Naive thymus-derived CD4-positive, alpha-beta T cell (primary cell): ENCODE results near the gene RGS19. TPM values are rescaled to one million over a fixed set of nuclear protein-coding genes. Genes with fewer than 3 reads are reported as not detected.

Experiments
- ATAC-seq: fragments of 150-1000 bp; cut with Tn5 transposase; 2 replicates; pipeline ENCODE4 v1.10.0; 2021; ENCODE audit warnings: mild to moderate bottlenecking, moderate library complexity
- CTCF ChIA-PET: fragments of 350-600 bp; sonication (Branson Sonifier 250); formaldehyde crosslinking; loops from one replicate; lab custom pipeline; 2021; ENCODE audit warnings: antibody characterized with exemption; lab: Charles Lee
- POLR2A ChIA-PET: fragments of 350-600 bp; sonication (Branson Sonifier 250); formaldehyde crosslinking; loops from one replicate; lab custom pipeline; 2021; ENCODE audit warnings: antibody characterized with exemption, inconsistent platforms; lab: Charles Lee
- DNase-seq, 9 donors: peaks; one replicate each; pipeline versions ENCODE4 v3.0.0 to v3.0.0-alpha.2; 2020 to 2022; ENCODE audit warnings: mixed read lengths in 1 of 9
- H3K27ac ChIP-seq: one replicate; pipeline ENCODE4 v1.7.0; 2013; ENCODE audit warnings: mild to moderate bottlenecking, low read depth, low read length, moderate library complexity
- H3K27me3 ChIP-seq, 2 donors: one replicate each; pipeline ENCODE4 v1.7.0; 2013; ENCODE audit warnings: low read length in 2 of 2, mild to moderate bottlenecking in 2 of 2, moderate library complexity in 2 of 2; ENCODE audit not compliant: control insufficient read depth in 2 of 2, insufficient read depth in 2 of 2
- H3K36me3 ChIP-seq, 3 experiments: 1 replicate in 2 of 3; 2 replicates in 1 of 3; pipeline ENCODE4 v1.7.0; 2013; ENCODE audit warnings: low read length in 3 of 3, mild to moderate bottlenecking in 3 of 3, moderate library complexity in 1 of 3; ENCODE audit not compliant: insufficient read depth in 3 of 3, control insufficient read depth in 2 of 3
- H3K4me1 ChIP-seq, 2 donors: one replicate each; pipeline ENCODE4 v1.7.0; 2013; ENCODE audit warnings: low read length in 2 of 2, mild to moderate bottlenecking in 2 of 2, moderate library complexity in 1 of 2; ENCODE audit not compliant: control insufficient read depth in 2 of 2, insufficient read depth in 2 of 2
- H3K4me3 ChIP-seq: 2 replicates; pipeline ENCODE4 v1.7.0; 2013; ENCODE audit warnings: mild to moderate bottlenecking, low read length
- H3K9me3 ChIP-seq, 3 experiments: 1 replicate in 2 of 3; 2 replicates in 1 of 3; pipeline ENCODE4 v1.7.0; 2013; ENCODE audit warnings: low read length in 3 of 3; ENCODE audit not compliant: control insufficient read depth in 2 of 3
- H3K27ac Mint-ChIP-seq, 9 donors: one replicate each; pipeline ENCODE4 v1.8.0; 2020 to 2022; ENCODE audit warnings: mixed read lengths in 9 of 9, mild to moderate bottlenecking in 8 of 9, moderate library complexity in 5 of 9, inconsistent platforms in 2 of 9
- H3K27me3 Mint-ChIP-seq, 5 donors: one replicate each; pipeline ENCODE4 v1.8.0; 2021 to 2022; ENCODE audit warnings: mixed read lengths in 5 of 5, mild to moderate bottlenecking in 1 of 5
- H3K36me3 Mint-ChIP-seq, 5 donors: one replicate each; pipeline ENCODE4 v1.8.0; 2020 to 2022; ENCODE audit warnings: mixed read lengths in 5 of 5, mild to moderate bottlenecking in 3 of 5, inconsistent platforms in 1 of 5
- H3K4me1 Mint-ChIP-seq, 7 donors: one replicate each; pipeline ENCODE4 v1.8.0; 2020 to 2022; ENCODE audit warnings: mixed read lengths in 7 of 7, mild to moderate bottlenecking in 3 of 7, inconsistent platforms in 1 of 7
- H3K4me3 Mint-ChIP-seq, 10 donors: one replicate each; pipeline ENCODE4 v1.8.0; 2020 to 2022; ENCODE audit warnings: mild to moderate bottlenecking in 10 of 10, mixed read lengths in 10 of 10, moderate library complexity in 6 of 10, inconsistent platforms in 2 of 10
- H3K9me3 Mint-ChIP-seq, 11 donors: one replicate each; pipeline ENCODE4 v1.8.0; 2020 to 2022; ENCODE audit warnings: mixed read lengths in 11 of 11, mild to moderate bottlenecking in 4 of 11, inconsistent platforms in 1 of 11, moderate library complexity in 1 of 11
- intact Hi-C, 2 donors: fragments of 100-400 bp; cut with micrococcal nuclease; formaldehyde crosslinking; loops; one replicate each; pipeline ENCODE4 v1.15.1; 2023
- polyA plus RNA-seq, 2 donors: library from polyadenylated mRNA; unstranded; fragments of 300-500 nt; fragmentation: Illumina TruSeq; gene quantifications; one replicate each; pipeline ENCODE4 v1.2.3, GENCODE V29; 2021
- total RNA-seq, 6 experiments: library from RNA in 5 of 6; stranded (reverse) in 5 of 6; gene quantifications; 1 replicate in 5 of 6; 2 replicates in 1 of 6; pipeline ENCODE4 v1.2.3 and lab custom pipeline; 2021 to 2026

Gene RGS19
- total and polyA plus RNA-seq, 7 experiments from 2014 or later: 21.8 to 93.4 (median 55.2) TPM

DNA sequence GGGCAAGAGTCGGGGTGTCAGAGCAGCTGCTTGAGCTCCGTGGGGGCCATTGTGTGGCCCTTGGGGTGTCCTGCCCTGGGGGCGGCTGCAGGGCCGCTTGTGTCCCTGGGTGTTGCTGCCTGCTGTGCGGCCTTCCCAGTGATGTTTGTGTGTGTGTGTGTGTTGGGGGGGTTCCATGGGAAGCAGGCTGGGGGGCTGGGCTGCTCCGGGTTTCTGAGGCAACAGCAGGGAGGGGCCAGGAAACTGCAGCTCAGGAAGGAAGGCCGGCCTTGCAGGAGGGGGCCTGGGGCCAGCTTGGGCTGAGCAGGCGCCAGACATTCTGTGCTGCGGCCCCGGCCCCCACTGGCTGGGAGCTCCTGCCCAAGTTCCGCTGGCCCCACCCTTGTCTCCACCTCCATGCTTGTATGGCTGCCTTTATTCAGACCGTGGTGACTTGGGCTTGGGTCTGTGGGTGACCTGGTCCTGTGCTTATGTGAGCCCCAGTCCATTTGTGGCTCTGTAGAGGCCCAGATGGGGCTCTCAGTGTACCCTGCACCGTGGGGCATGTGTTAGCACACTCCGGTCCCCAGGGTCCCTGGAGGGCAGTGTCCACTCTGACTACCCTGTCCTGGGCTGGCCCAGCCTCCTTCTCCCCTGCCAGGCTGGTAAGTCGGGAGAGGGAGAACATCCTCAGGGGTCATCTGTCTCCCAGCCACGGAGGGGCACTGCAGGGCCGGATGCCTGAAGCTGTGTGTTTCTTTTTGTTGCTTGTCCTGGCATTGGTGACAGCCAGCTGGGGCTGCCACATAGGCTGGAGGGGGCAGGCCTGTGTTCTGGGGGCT is 25.3 kb downstream of the RGS19 start:
- intact Hi-C loops: no loop called here
- peak overlapping the region in 1 of 9 donors; percentile 42 for H3K27ac Mint-ChIP-seq

GRCh38 chr20:64052987-64053840 is 26.1 kb downstream of the RGS19 start:
- no peaks in the 10 kb centered on the region for H3K9me3 ChIP-seq
- peaks cover 6 to 22% of the 10 kb centered on the region in 2 donors for H3K27me3 ChIP-seq
- Mint-ChIP-seq H3K9me3 (no peaks in the 10 kb centered on the region), H3K27me3 (peaks cover 5 to 20% (median 8%) of the 10 kb centered on the region in 5 donors), H3K27ac (peak overlapping the region in 1 of 9 donors; percentile 9), H3K4me3 (peak overlapping the region in 1 of 10 donors; percentile 45), H3K36me3 (no peaks in the 10 kb centered on the region), H3K4me1 (peaks cover 0 to 22% (median 8%) of the 10 kb centered on the region in 7 donors)
- ATAC-seq (no peak), DNase-seq (no peak)
- peaks cover 0 to 16% of the 10 kb centered on the region in 2 donors for H3K4me1 ChIP-seq
- POLR2A ChIA-PET: interaction anchor here (1.2 to 1.7 kb wide), 3 partner anchors 11 to 25 kb away, joined by 3 to 5 read pairs (median 4); no protein-coding TSS in a partner anchor
- H3K36me3 ChIP-seq: no peaks in the 10 kb centered on the region
- CTCF ChIA-PET: interaction anchor here (2.1 kb wide), 1 partner anchor 14 kb away, joined by 5 read pairs; no protein-coding TSS in a partner anchor
- no peak overlapping the region for H3K4me3 ChIP-seq
- no peak overlapping the region for H3K27ac ChIP-seq
- intact Hi-C loops: no loop called here

More for the DNA sequence above, 25.3 kb downstream of the RGS19 start:
- Mint-ChIP-seq H3K36me3 (no peaks in the 10 kb centered on the region), H3K4me3 (peak overlapping the region in 1 of 10 donors; percentile 45), H3K27me3 (peaks cover 5 to 18% (median 8%) of the 10 kb centered on the region in 5 donors), H3K9me3 (no peaks in the 10 kb centered on the region), H3K4me1 (peaks cover 0 to 22% (median 8%) of the 10 kb centered on the region in 7 donors)
- H3K27me3 ChIP-seq: peaks cover 6 to 22% of the 10 kb centered on the region in 2 donors
- H3K4me3 ChIP-seq: no peak overlapping the region
- ChIA-PET POLR2A (interaction anchor here (1.0 to 1.7 kb wide), 4 partner anchors 9 to 24 kb away, joined by 3 to 5 read pairs (median 4); partner anchors contain the start of gene TCEA2), CTCF (interaction anchor here (2.1 kb wide), 1 partner anchor 15 kb away, joined by 5 read pairs; no protein-coding TSS in a partner anchor)
- DNase-seq: no peak
- no peak overlapping the region for H3K27ac ChIP-seq
- H3K4me1 ChIP-seq: peaks cover 0 to 16% of the 10 kb centered on the region in 2 donors
- ATAC-seq: no peak
- no peaks in the 10 kb centered on the region for H3K9me3 ChIP-seq
- H3K36me3 ChIP-seq: no peaks in the 10 kb centered on the region

- intact Hi-C loops: no loop called here
- Histone ChIP-seq H3K27me3 (peaks cover 6 to 22% of the 10 kb centered on the region in 2 donors), H3K27ac (no peak overlapping the region), H3K36me3 (no peaks in the 10 kb centered on the region), H3K4me3 (no peak overlapping the region), H3K4me1 (peaks cover 0 to 8% of the 10 kb centered on the region in 2 donors), H3K9me3 (no peaks in the 10 kb centered on the region)
- POLR2A ChIA-PET: interaction anchor here (1.7 kb wide), 1 partner anchor 12 kb away, joined by 4 read pairs; no protein-coding TSS in a partner anchor
- Mint-ChIP-seq H3K9me3 (no peaks in the 10 kb centered on the region), H3K27me3 (peaks cover 5 to 26% (median 8%) of the 10 kb centered on the region in 5 donors), H3K27ac (no peak overlapping the region), H3K4me1 (peaks cover 0 to 15% (median 4%) of the 10 kb centered on the region in 7 donors), H3K4me3 (no peak overlapping the region), H3K36me3 (no peaks in the 10 kb centered on the region)
- CTCF ChIA-PET: interaction anchor here (1.0 kb wide), 1 partner anchor 14 kb away, joined by 3 read pairs; no protein-coding TSS in a partner anchor
- DNase-seq (no peak), ATAC-seq (no peak)
These were observed 27.0 kb downstream of the RGS19 start for GRCh38 chr20:64052326-64052722.

DNA sequence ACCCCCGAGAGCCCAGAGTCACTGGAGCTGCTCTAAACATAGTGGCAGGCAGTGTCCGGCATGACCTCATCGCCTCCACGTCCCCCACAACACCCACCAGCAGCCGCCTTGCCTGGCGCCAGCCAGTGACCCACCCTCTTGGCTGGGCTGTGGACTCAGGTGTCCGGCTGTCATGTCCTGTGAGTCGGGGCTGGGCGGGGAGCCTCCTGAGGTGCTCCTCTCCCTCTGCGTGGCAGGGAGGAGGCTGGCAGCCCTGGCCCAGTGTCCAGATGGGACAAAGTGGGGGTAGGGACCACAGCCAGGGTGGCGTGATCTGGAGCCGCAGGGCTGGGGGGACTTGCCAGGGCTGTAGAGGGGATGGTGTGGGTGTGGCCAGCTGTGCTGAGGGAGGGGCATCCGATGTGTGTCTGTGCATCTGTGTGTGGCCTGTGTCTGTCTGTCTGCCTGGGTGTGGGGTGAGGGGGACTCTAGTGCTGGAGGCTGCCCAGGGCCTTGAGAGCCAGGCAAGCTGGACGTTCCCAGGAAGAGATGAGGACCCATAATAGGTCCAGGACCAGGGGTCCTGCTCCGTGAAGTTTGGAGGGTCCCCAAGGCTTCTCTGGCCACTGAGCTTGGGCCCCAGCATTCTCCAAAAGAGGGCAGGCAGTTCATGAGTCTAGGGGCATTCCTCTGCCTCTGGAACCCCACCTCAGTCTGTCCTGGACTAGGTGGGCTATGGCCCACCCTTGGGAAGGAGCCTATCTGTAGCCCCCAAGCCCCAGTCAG is 27.6 kb downstream of the RGS19 start:
- Mint-ChIP-seq H3K9me3 (no peaks in the 10 kb centered on the region), H3K4me3 (peak overlapping the region in 2 of 10 donors; percentile 3 to 34), H3K27ac (no peak overlapping the region), H3K27me3 (peaks cover 5 to 32% (median 10%) of the 10 kb centered on the region in 5 donors), H3K36me3 (no peaks in the 10 kb centered on the region), H3K4me1 (peaks cover 0 to 13% (median under 1%) of the 10 kb centered on the region in 7 donors)
- intact Hi-C loops: no loop called here
- POLR2A ChIA-PET: interaction anchor here (1.0 kb wide), 1 partner anchor 8 kb away, joined by 3 read pairs; no protein-coding TSS in a partner anchor
- ATAC-seq: no peak
- Histone ChIP-seq H3K27me3 (peaks cover 6 to 22% of the 10 kb centered on the region in 2 donors), H3K9me3 (no peaks in the 10 kb centered on the region), H3K27ac (no peak overlapping the region), H3K36me3 (no peaks in the 10 kb centered on the region), H3K4me1 (peaks cover 0 to 8% of the 10 kb centered on the region in 2 donors), H3K4me3 (no peak overlapping the region)
- CTCF ChIA-PET: interaction anchor here (1.0 kb wide), 1 partner anchor 13 kb away, joined by 3 read pairs; no protein-coding TSS in a partner anchor
- DNase-seq: no peak

DNA sequence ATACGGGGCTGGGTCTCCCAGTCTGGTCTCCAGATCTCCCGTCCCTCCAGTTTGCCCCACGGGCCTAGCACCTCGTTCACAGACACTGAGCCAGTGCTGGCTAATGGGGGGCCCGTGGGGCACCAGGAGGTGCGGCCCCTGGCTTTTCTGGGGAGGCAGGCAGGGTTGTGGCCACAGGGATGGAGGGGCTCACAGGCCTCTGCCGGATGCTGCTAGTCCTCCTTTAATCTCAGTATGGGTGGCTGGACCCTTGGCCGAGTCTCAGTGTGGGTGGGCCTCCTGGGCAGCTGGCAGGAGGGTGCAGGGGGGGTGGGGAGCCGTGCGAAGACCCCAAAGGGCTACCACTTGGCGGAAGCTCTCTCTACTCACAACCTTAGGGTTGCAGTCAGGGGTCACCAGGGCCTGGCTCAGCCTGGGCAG is 28.3 kb downstream of the RGS19 start:
- Mint-ChIP-seq H3K27me3 (peaks cover 6 to 39% (median 17%) of the 10 kb centered on the region in 5 donors), H3K27ac (peak overlapping the region in 1 of 9 donors; percentile 31), H3K9me3 (no peaks in the 10 kb centered on the region), H3K4me3 (peak overlapping the region in 1 of 10 donors; percentile 75), H3K36me3 (no peaks in the 10 kb centered on the region), H3K4me1 (peaks cover 4 to 18% (median 7%) of the 10 kb centered on the region in 7 donors)
- ChIA-PET POLR2A (interaction anchor here (1.0 kb wide), 1 partner anchor 8 kb away, joined by 3 read pairs; no protein-coding TSS in a partner anchor), CTCF (no interaction called here)
- DNase-seq: no peak
- intact Hi-C loops: no loop called here
- Histone ChIP-seq H3K4me1 (peaks cover 0 to 8% of the 10 kb centered on the region in 2 donors), H3K27me3 (peaks cover 6 to 22% of the 10 kb centered on the region in 2 donors), H3K36me3 (no peaks in the 10 kb centered on the region), H3K9me3 (no peaks in the 10 kb centered on the region), H3K4me3 (no peak overlapping the region), H3K27ac (no peak overlapping the region)
- ATAC-seq: no peak
